A549 (cell line): Measurements from ENCODE around the gene MLXIP. TPM values are rescaled to one million over a fixed set of nuclear protein-coding genes. Genes with fewer than 3 reads are reported as not detected.
"Not testable (repeated sequence)": the region's sequence is repeated elsewhere in the genome, so short reads cannot be mapped to it uniquely, and the experiment has no call there.

Experiments used
- ATAC-seq, 2 experiments: fragments of 200-7000 bp in 1 of 2; fragments of >200 bp in 1 of 2; cut with Nextera tagmentation in 1 of 2; cut with Tn5 transposase in 1 of 2; 3 replicates each; pipeline versions ENCODE4 v1.8.0 to v1.9.1; 2018 to 2020; ENCODE audit warnings: mild to moderate bottlenecking in 1 of 2, moderate library complexity in 1 of 2
- CTCF ChIA-PET: fragments of 300-600 bp; sonication (Branson Sonifier 250); formaldehyde crosslinking; extraction: SDS; loops from one replicate; lab custom pipeline; 2021; ENCODE audit warnings: antibody characterized with exemption, inconsistent platforms; lab: Yijun Ruan, JAX
- POLR2A ChIA-PET: fragments of 350-600 bp; formaldehyde crosslinking; extraction: SDS; loops from one replicate; lab custom pipeline; 2021; ENCODE audit warnings: antibody characterized with exemption, inconsistent platforms; lab: Yijun Ruan, JAX
- DNase-seq, 2 experiments: peaks; one replicate each; pipeline versions ENCODE4 v3.0.0 to v3.0.0-alpha.2; 2011 to 2016; ENCODE audit warnings: low read depth in 1 of 2, low spot score in 1 of 2
- FAIRE-seq: peaks from 2 replicates; lab custom pipeline; 2011; peaks lifted over from hg19 to GRCh38; lab: Jason Lieb, UNC
- H3K27ac ChIP-seq, 2 experiments: fragments of >200 bp; sonication (Bioruptor Twin); formaldehyde crosslinking; 3 replicates each; pipeline ENCODE4 v1.5.1; 2016 to 2017
- H3K4me1 ChIP-seq: fragments of >200 bp; sonication (Bioruptor Twin); formaldehyde crosslinking; 3 replicates; pipeline ENCODE4 v1.6.1; 2016
- H3K4me2 ChIP-seq: fragments of >200 bp; sonication (Bioruptor Twin); formaldehyde crosslinking; 3 replicates; pipeline ENCODE4 v1.6.1; 2016
- H3K4me3 ChIP-seq: fragments of >200 bp; sonication (Bioruptor Twin); formaldehyde crosslinking; 3 replicates; pipeline ENCODE4 v1.5.1; 2016
- H3K9me3 ChIP-seq: fragments of >200 bp; sonication (Bioruptor Twin); formaldehyde crosslinking; 3 replicates; pipeline ENCODE4 v1.6.1; 2016
- BHLHE40 ChIP-seq: IDR thresholded peaks from 2 replicates; pipeline ENCODE4 v1.6.1; 2012; ENCODE audit warnings: low read depth, low read length, inconsistent platforms
- CHD2 ChIP-seq: fragments of 150-350 bp; IDR thresholded peaks from 2 replicates; pipeline ENCODE4 v1.6.1; 2014; ENCODE audit warnings: low read length; ENCODE audit not compliant: partially characterized antibody
- CHD4 ChIP-seq: fragments of 200-600 bp; sonication (generic); IDR thresholded peaks from 2 replicates; pipeline ENCODE4 v1.6.1; 2016; ENCODE audit warnings: antibody characterized with exemption, mild to moderate bottlenecking, borderline replicate concordance
- E2F6 ChIP-seq: IDR thresholded peaks from 2 replicates; pipeline ENCODE4 v1.6.1; 2012; ENCODE audit warnings: low read depth, borderline replicate concordance
- ESRRA ChIP-seq: fragments of 150-350 bp; IDR thresholded peaks from 2 replicates; pipeline ENCODE4 v1.6.1; 2014; ENCODE audit warnings: mild to moderate bottlenecking, low read length, borderline replicate concordance
- FOSB ChIP-seq: fragments of 250-450 bp; sonication (Bioruptor Pico); IDR thresholded peaks from 2 replicates; pipeline ENCODE4 v1.5.0; 2020; ENCODE audit warnings: mild to moderate bottlenecking, moderate library complexity
- HES2 ChIP-seq: fragments of >200 bp; sonication (Bioruptor Twin); formaldehyde crosslinking; IDR thresholded peaks from 2 replicates; pipeline ENCODE4 v1.6.1; 2016
- HMGXB4 ChIP-seq: fragments of 250-450 bp; sonication (Bioruptor Pico); IDR thresholded peaks from 2 replicates; pipeline ENCODE4 v1.5.0; 2021; ENCODE audit warnings: mild to moderate bottlenecking, moderate library complexity, borderline replicate concordance
- HOXB5 ChIP-seq: fragments of 250-450 bp; sonication (Bioruptor Pico); IDR thresholded peaks from 2 replicates; pipeline ENCODE4 v1.5.0; 2020; ENCODE audit warnings: mild to moderate bottlenecking, moderate library complexity
- JUN ChIP-seq, 2 experiments: fragments of >200 bp; sonication (Bioruptor Twin); formaldehyde crosslinking; IDR thresholded peaks; 2 replicates in 1 of 2; 3 replicates in 1 of 2; pipeline ENCODE4 v1.6.1; 2016 to 2017
- JUNB ChIP-seq: fragments of >200 bp; sonication (Bioruptor Twin); formaldehyde crosslinking; IDR thresholded peaks from 2 replicates; pipeline ENCODE4 v1.6.1; 2016
- KDM1A ChIP-seq: fragments of 200-600 bp; sonication (generic); IDR thresholded peaks from 2 replicates; pipeline ENCODE4 v1.6.1; 2016; ENCODE audit warnings: low read depth, mild to moderate bottlenecking
- KDM5A ChIP-seq: fragments of 200-600 bp; sonication (generic); IDR thresholded peaks from 2 replicates; pipeline ENCODE4 v1.6.1; 2016; ENCODE audit warnings: antibody characterized with exemption, mild to moderate bottlenecking
- MAFK ChIP-seq: fragments of 450-650 bp; IDR thresholded peaks from 2 replicates; pipeline ENCODE4 v1.6.1; 2014; ENCODE audit not compliant: partially characterized antibody
- MAX ChIP-seq: IDR thresholded peaks from 2 replicates; pipeline ENCODE4 v1.6.1; 2012
- MAZ ChIP-seq: fragments of 150-350 bp; IDR thresholded peaks from 2 replicates; pipeline ENCODE4 v1.6.1; 2014; ENCODE audit warnings: antibody characterized with exemption, low read depth, low read length, borderline replicate concordance
- POLR2A ChIP-seq: IDR thresholded peaks from 2 replicates; pipeline ENCODE4 v1.6.1; 2012; ENCODE audit warnings: mild to moderate bottlenecking, low read length
- POLR2AphosphoS2 ChIP-seq: conservative IDR thresholded peaks from 2 replicates; pipeline ENCODE4 v1.6.1; 2012; ENCODE audit warnings: low read length, improper control_type of control experiment, inconsistent platforms
- RAD21 ChIP-seq, 2 experiments: fragments of >200 bp in 1 of 2; sonication (Bioruptor Twin) in 1 of 2; formaldehyde crosslinking in 1 of 2; IDR thresholded peaks in 1 of 2; conservative IDR thresholded peaks in 1 of 2; 2 replicates in 1 of 2; 3 replicates in 1 of 2; pipeline ENCODE4 v1.6.1; 2012 to 2018; ENCODE audit warnings: inconsistent platforms in 1 of 2
- RCOR1 ChIP-seq: fragments of 150-350 bp; IDR thresholded peaks from 2 replicates; pipeline ENCODE4 v1.6.1; 2014; ENCODE audit warnings: antibody characterized with exemption, low read length, low read depth
- RNF2 ChIP-seq: fragments of 200-600 bp; sonication (generic); IDR thresholded peaks from 2 replicates; pipeline ENCODE4 v1.6.1; 2016; ENCODE audit warnings: low read depth, mild to moderate bottlenecking, antibody characterized with exemption, moderate library complexity, borderline replicate concordance
- SREBF2 ChIP-seq: fragments of 450-650 bp; IDR thresholded peaks from 2 replicates; pipeline ENCODE4 v1.6.1; 2014; ENCODE audit warnings: mild to moderate bottlenecking, moderate library complexity
- TFCP2L1 ChIP-seq: fragments of 250-450 bp; sonication (Bioruptor Pico); IDR thresholded peaks from 2 replicates; pipeline ENCODE4 v1.5.0; 2021; ENCODE audit warnings: mild to moderate bottlenecking
- TP53 ChIP-seq: fragments of 250-450 bp; sonication (Bioruptor Pico); IDR thresholded peaks from 2 replicates; pipeline ENCODE4 v1.5.0; 2021; ENCODE audit warnings: mild to moderate bottlenecking, moderate library complexity
- USF2 ChIP-seq: fragments of 450-650 bp; IDR thresholded peaks from 2 replicates; pipeline ENCODE4 v1.6.1; 2014; ENCODE audit warnings: antibody characterized with exemption
- ZFP36 ChIP-seq: fragments of 450-650 bp; IDR thresholded peaks from 2 replicates; pipeline ENCODE4 v1.6.1; 2014; ENCODE audit warnings: borderline replicate concordance; ENCODE audit not compliant: partially characterized antibody
- ZNF302 ChIP-seq: fragments of 250-450 bp; sonication (Bioruptor Pico); IDR thresholded peaks from 2 replicates; pipeline ENCODE4 v1.9.0; 2021; ENCODE audit warnings: inconsistent platforms, mild to moderate bottlenecking, moderate library complexity
- WGBS: methylation state at CpG from one replicate; pipeline ENCODE4 v1.1.6; 2017; ENCODE audit errors: missing lambda C conversion rate; 5-methylcytosine and 5-hydroxymethylcytosine counted together
- polyA plus RNA-seq, 4 experiments: library from polyadenylated mRNA; depleted of rRNA in 3 of 4; stranded (reverse); fragments of >200 nt; fragmentation: RNase III in 1 of 4; extraction: RNeasy Plus Mini Kit Qiagen cat#74134 plus additional on column Dnase treatment in 1 of 4; gene quantifications; 2 replicates in 3 of 4; 3 replicates in 1 of 4; pipeline ENCODE4 v1.2.3, GENCODE V29; 2011 to 2017

MLXIP gene
- polyA plus RNA-seq, 2 of the 4 experiments (the other 2 are of a cell fraction), result 7.0 to 21.4 TPM

- CTCF ChIA-PET, result interaction anchor here (0.6 to 4.5 kb wide), 3 partner anchors 9 to 151 kb away, joined by 3 to 22 read pairs (median 3); no protein-coding TSS in a partner anchor
These were observed 37.8 kb upstream of the MLXIP start for GRCh38 chr12:122040579-122041386.

GRCh38 chr12:122041458-122041857 is 37.1 kb upstream of the MLXIP start:
- H3K9me3 ChIP-seq, POLR2A ChIA-PET, H3K4me3 ChIP-seq, FAIRE-seq, DNase-seq, ATAC-seq: not testable (repeated sequence)
- WGBS, result 88% methylated on average over 3 of the region's 3 CpGs
- Histone ChIP-seq H3K4me1 (peaks cover 27% of the 10 kb centered on the region), H3K4me2 (peak overlapping the region; percentile 76), H3K27ac (peak overlapping the region; percentile 84 to 96)
- TF ChIP-seq CHD4, result 0 out of 2 replicates have a peak, but pooled peaks have one; percentile 23
- CTCF ChIA-PET, result interaction anchor here (3.2 to 4.5 kb wide), 2 partner anchors 9 to 82 kb away, joined by 12 to 22 read pairs; no protein-coding TSS in a partner anchor

More at GRCh38 chr12:122040579-122041386, 37.8 kb upstream of the MLXIP start:
- ATAC-seq, result peak; percentile 98 to 99
- DNase-seq, result peak; percentile 95 to 98
- TF ChIP-seq CHD2 (peak; percentile 9), HES2 (no peak), JUN (IDR thresholded peaks at IDR 0.05) (peak in 1 of 2 experiments; percentile 21; a peak in 2 of 5 replicates), E2F6 (peak; percentile 20; the same call in 1 of the 2 replicates), JUNB (no peak), RNF2 (no peak), POLR2A (no peak), USF2 (peak; percentile 78; the same call in 1 of the 2 replicates), MAFK (peak; percentile 4), TFCP2L1 (CRISPR knock-in tag) (no peak), MAX (peak; percentile 78), MAZ (no peak), POLR2AphosphoS2 (no peak), BHLHE40 (peak; percentile 73), RAD21 (conservative IDR thresholded peaks at IDR 0.05 in 1 of 2, IDR thresholded peaks at IDR 0.05 in 1 of 2) (no peak)
- POLR2A ChIA-PET, result no interaction called here
- H3K4me2 ChIP-seq, result peak overlapping the region; percentile 76
- 19% methylated on average over 20 of the region's 21 CpGs for WGBS
- H3K9me3 ChIP-seq, result no peaks in the 10 kb centered on the region
- H3K27ac ChIP-seq, result peak overlapping the region; percentile 84 to 96
- peak; percentile 92 for FAIRE-seq
- H3K4me1 ChIP-seq, result peaks cover 27% of the 10 kb centered on the region
- no peak overlapping the region for H3K4me3 ChIP-seq

- Histone ChIP-seq H3K27ac (peak overlapping the region in 1 of 2 experiments; percentile 37; a peak in 1 of 6 replicates), H3K4me2 (no peak overlapping the region), H3K4me1 (peaks cover 27% of the 10 kb centered on the region), H3K4me3 (no peak overlapping the region), H3K9me3 (no peaks in the 10 kb centered on the region)
- ATAC-seq, result no peak
- no peak for TF ChIP-seq RCOR1
- no peak for TF ChIP-seq FOSB (CRISPR knock-in tag)
- no peak for TF ChIP-seq KDM5A
- no peak for TF ChIP-seq POLR2A
- TF ChIP-seq SREBF2, result no peak
- TF ChIP-seq ZNF302, result no peak
- TF ChIP-seq USF2, result no peak
- TF ChIP-seq HMGXB4 (CRISPR knock-in tag), result no peak
- TF ChIP-seq ESRRA, result no peak
- TF ChIP-seq ZFP36, result no peak
- TF ChIP-seq KDM1A, result no peak
- no peak for TF ChIP-seq HOXB5
- TF ChIP-seq TP53 (CRISPR knock-in tag), result no peak
- TF ChIP-seq E2F6, result no peak
- ChIA-PET CTCF (interaction anchor here (0.6 to 4.5 kb wide), 9 partner anchors 9 to 277 kb away, joined by 3 to 22 read pairs (median 4); no protein-coding TSS in a partner anchor), POLR2A (no interaction called here)
- 79% methylated on average over 11 of the region's 11 CpGs for WGBS
- DNase-seq, result no peak
- no peak for FAIRE-seq
These were observed 35.6 kb upstream of the MLXIP start for GRCh38 chr12:122042910-122043309.
